Ramos (cell line): Measurements from ENCODE around the gene WDR91.

Experiments used
- in situ Hi-C: fragments of 300-500 bp; cut with MboI; formaldehyde crosslinking; loops from one replicate; pipeline ENCODE4 v1.14.3; 2022; ENCODE audit warnings: low sequenced_read_pairs; ENCODE audit not compliant: unreplicated experiment

WDR91 gene

DNA sequence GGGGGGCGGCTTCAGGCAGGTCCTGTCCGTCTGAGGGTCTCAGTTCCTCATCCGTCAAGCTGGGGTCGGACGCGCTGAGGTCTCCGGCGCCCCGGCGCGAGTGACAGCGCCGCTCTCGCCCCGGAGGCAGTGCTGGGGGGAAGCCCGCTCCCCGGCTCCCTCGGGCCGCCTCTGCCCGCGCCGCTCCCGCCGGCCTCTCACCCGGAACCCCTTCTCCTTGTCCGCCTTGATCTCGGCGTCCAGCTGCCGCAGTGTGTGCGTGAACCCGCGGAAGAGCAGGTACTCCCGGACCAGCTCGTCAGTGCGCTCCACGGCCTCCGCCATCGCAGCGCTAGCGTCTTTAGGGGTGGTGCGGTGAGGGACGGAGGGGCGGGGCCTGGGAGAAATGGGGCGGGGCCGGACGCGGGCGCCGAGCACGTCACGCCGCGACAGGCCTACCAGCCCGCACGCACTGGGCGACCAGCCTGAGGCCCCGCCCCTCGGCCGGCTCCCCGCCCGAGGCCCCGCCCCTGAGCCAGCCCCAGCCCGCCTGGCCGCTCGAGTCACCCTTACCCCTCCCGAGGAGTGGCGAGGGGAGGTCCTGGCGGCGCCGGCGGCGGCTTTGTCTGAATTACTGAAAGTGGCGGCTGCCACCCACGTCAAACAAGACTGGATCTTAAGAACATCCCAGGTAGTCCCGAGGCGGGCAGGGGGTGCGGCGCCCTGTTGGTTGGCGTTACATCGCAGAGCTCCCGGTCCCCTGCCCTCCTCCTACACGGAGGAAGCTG, at the start of gene WDR91:
Gene WDR91, minus strand, starts transcription at position 348 of the 767 bp plus-strand sequence. Its CDS starts 24 bp downstream, at position 324.
- in situ Hi-C loops = no loop called here

DNA sequence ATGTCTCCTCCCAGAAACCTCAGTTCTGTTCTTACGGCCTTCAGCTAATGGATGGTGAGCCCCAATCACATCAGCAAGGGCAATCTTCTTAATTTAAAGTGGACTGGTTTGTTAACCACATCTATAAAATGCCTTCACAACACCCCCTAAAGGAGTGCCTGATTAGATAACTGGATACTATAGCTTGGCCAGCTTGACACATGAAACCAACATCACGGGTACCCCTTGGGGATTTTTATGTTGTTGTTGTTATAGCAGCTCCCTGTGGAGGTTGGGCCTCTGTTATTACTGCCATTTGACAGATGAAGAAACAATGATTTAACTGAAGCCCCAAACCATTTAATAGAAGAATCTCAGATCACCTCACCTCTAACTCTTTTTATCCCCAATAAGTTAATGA, 49.1 kb upstream of the WDR91 start:
- in situ Hi-C loops = no loop called here

GRCh38 chr7:135259702-135260101, 48.4 kb upstream of the WDR91 start:
- in situ Hi-C loops = no loop called here

DNA sequence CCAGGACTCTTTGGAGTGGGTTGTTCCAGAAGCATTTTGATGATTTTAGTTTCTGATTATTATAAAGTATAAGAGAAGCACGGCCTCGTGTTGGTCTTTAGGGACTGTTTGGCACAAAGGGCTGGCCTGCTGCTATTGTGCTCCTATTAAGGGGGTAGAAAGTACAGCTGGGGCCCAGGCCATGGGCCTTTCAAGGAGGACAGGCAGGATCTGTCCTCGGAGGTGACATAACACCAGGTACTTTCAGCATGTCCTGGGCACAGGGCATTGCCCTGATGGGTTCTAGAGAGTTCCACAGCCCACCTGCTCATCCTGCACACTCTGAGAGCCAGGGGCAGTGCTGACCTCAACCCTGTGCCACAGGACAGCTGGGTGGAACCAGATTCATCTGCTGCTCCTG, 47.3 kb upstream of the WDR91 start:
- in situ Hi-C loops = no loop called here

DNA sequence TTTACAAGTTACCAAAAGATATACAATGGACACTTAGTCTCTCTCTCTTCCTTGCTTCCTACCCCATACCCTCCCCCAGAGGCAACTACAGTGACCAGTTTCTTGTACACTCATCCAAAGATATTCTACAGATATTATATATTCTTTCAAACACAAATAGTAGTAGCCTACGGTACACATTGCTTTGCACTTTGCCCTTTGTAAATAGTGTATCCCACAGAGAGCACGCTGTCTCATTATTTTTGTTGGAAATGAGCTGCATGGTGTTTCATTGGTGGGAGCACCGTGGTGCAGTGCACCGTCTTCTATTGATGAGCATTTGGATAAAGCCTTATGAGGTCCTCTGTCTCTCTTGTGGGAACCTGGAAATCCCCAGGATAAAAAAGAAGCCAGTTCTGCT, 46.5 kb upstream of the WDR91 start:
- in situ Hi-C loops = no loop called here

- in situ Hi-C loops = no loop called here
Measured at GRCh38 chr7:135253851-135254771, 42.8 kb upstream of the WDR91 start.

DNA sequence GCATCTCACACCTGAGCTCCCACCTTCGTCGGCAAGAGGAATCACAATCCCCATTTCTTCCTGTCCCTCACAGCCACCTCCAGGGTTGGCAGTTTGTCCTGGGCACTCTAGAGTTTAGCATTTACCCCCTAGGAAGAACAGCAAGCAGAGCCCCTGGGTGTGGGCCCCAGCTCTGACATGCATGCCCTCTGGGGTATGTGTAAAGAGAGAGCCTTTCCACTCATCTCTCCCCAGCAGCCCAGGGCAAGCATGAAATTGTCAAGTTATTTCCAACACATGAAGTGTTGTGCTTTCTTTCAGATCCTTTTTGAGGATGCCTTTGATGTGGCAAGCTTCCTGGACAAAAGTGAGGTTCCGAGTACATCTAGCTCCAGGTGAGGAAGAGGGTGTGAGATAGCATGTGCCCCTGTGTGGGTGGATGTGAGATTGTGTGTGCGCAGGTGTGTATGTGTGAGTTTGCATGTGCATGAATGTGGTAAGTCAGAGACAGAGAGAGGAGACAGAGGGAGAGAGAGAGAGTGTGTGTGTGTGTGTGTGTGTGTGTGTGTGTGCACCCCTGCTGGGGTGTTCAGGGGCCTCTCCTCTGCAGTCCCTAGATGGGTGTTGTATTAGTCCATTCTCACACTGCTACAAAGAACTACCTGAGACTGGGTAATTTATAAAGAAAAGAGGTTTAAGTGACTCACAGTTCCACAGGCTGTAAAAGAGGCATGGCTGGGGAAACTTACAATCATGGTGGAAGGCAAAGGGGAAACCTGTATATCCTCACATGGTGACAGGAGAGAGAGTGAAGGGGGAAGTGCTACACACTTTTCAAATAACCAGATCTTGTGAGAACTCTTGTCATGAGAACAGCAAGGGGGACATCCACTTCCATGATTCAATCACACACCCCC, 40.4 kb upstream of the WDR91 start:
- in situ Hi-C loops = no loop called here

- in situ Hi-C loops = no loop called here
Measured at GRCh38 chr7:135248546-135248945, 37.2 kb upstream of the WDR91 start.

DNA sequence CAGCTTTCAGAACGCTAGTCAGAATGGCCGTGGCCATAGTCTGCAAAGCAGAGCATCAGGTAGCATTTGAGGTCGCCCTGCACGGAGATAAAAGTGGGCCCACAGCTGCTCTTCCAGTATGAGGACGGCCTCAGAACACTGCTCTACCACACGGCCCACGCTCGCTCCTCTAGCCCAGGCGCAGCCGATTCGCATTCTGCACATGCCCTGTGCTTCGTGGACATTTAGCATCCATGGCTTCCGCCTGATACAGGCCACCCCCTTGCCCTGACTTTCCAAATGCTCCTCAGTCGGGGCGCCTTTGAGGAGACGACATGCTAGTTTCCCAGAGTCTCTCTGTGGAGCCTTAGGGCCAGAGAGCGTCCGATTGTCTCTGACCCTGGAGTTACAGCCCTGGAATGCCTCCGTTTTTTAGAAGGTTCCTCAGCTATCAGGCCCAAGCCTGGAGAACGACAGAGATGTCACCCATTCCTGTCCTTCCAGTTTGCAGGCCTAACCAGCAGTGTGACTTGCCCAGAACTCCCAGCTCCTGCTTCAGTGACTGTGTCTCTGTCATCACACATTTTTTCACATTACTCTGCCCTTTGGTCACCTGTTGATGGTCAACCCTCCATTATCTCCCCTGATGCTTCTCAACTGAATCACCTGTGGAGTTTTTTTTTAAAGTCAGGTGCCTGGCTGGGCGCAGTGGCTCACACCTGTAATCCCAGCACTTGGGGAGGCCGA, 36.6 kb upstream of the WDR91 start:
- in situ Hi-C loops = no loop called here

- in situ Hi-C loops = no loop called here
Measured at GRCh38 chr7:135246191-135246825, 35.0 kb upstream of the WDR91 start.

- in situ Hi-C loops = no loop called here
Measured at GRCh38 chr7:135245226-135246190, 34.2 kb upstream of the WDR91 start.

GRCh38 chr7:135242096-135242684, 30.9 kb upstream of the WDR91 start:
- in situ Hi-C loops = no loop called here

DNA sequence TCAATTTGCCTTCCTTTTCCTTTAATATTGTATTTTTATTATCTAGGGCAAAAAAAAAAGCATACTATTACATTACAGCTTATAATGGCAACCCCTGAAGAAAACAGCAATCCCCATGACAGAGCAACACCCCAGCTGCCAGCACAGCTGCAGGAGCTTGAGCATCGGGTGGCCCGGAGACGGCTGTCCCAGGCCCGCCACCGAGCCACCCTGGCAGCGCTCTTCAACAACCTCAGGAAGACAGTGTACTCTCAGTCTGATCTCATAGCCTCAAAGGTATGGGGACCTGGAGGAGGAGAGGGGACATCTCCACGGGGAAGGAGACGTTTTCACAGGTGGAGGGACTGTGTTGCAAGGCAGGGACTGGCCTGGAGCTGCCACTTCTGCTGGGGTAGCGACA, 29.1 kb upstream of the WDR91 start:
- in situ Hi-C loops = no loop called here

DNA sequence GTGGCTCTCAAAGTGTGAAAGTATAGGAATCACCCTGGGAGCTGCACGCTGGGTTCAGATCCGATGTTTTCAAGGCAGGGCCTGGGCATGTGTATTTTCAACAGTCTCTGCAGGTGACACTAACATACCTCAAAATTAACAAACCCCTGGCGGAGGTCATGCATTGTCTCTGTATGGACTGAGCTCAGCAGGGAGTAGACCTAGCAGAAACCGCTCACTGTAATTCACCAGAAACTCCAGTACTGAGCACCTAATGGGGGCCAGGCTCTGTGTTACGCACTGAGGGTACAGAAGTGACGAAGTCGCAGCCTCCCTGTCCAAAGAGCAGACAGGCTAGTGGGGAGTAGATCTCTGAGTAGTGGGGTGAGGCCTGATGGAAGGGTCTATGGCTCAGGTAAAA, 27.9 kb upstream of the WDR91 start:
- in situ Hi-C loops = no loop called here

DNA sequence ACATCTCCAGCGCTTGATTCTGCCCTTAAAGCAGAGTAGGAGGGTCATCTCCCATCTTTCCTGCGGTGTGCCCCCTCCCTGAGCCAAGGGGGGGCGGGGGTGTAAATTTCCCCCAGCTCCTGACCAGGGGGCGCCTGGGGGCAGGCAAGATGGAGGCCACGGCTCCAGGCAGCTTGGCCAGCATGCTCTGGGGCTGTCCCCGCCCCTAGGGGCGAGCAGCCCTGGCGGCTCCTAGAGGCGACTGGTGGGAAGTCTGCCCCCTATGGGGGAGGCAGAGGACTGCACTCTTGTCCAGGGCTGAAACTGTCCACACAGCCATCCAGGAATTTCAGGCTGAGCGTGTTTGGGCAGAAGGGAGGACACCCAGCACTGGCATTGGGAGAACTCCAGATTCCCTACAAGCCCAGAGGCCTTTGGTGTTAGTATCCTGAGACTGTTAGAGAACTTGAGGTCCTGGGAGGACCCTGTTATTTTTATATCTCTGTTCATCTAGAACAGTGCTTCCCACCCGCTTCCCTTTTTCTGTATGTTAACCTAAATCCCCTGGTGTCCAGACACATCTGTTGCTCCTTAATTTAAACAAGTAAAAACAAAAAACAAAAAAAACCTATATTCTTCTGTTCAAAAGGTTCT, 26.9 kb upstream of the WDR91 start:
- in situ Hi-C loops = no loop called here

GRCh38 chr7:135236727-135237126, 25.4 kb upstream of the WDR91 start:
- in situ Hi-C loops = no loop called here

DNA sequence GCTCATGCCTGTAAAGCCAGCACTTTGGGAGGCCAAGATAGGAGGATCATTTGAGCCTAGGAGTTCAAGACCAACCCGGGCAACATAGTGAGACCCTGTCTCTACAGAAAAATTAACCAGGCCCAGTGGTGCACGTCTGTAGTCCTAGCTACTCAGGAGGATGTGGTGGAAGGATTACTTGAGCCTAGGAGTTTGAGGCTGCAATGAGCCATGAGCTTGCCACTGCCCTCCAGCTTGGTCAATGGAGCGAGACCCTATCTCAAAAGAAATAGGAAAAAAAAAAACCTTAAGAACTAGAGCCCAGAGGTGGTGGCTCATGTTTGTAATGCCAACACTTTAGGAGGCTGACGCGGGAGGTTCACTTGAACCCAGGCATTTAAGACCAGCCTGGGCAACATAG, 24.5 kb upstream of the WDR91 start:
- in situ Hi-C loops = no loop called here
